Measurements from ENCODE around the gene NTSR1.

Gene NTSR1

DNA sequence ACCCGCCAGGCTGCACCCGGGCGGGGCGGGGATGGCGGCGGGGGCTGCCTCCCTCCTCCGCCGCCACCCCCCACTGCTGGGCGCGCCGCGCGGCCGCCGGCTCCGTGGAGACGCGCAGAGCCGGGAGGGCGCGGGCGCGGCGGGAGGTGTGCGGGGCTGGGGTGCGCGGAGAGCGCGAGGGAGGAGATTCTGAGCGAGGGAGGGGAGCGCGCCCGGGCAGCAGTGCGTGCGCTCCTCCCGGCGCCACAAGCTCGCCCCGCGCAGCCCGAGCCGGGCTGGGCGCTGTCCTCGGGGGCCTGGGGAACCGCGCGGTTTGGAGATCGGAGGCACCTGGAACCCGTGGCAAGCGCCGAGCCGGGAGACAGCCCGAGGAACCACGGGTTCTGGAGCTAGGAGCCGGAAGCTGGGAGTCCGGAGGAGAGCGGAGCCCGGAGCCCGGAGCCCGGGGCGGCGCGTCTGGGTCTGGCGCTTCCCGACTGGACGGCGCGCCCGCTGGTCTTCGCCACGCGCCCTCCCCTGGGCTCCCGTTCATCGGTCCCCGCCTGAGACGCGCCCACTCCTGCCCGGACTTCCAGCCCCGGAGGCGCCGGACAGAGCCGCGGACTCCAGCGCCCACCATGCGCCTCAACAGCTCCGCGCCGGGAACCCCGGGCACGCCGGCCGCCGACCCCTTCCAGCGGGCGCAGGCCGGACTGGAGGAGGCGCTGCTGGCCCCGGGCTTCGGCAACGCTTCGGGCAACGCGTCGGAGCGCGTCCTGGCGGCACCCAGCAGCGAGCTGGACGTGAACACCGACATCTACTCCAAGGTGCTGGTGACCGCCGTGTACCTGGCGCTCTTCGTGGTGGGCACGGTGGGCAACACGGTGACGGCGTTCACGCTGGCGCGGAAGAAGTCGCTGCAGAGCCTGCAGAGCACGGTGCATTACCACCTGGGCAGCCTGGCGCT is at the start of gene NTSR1:
TSS of gene NTSR1 (plus strand) at position 246 of the 946 bp plus-strand sequence. CDS start at position 618, 372 bp downstream.
- DNase-seq (ENCODE audit: low read depth): no peak

DNA sequence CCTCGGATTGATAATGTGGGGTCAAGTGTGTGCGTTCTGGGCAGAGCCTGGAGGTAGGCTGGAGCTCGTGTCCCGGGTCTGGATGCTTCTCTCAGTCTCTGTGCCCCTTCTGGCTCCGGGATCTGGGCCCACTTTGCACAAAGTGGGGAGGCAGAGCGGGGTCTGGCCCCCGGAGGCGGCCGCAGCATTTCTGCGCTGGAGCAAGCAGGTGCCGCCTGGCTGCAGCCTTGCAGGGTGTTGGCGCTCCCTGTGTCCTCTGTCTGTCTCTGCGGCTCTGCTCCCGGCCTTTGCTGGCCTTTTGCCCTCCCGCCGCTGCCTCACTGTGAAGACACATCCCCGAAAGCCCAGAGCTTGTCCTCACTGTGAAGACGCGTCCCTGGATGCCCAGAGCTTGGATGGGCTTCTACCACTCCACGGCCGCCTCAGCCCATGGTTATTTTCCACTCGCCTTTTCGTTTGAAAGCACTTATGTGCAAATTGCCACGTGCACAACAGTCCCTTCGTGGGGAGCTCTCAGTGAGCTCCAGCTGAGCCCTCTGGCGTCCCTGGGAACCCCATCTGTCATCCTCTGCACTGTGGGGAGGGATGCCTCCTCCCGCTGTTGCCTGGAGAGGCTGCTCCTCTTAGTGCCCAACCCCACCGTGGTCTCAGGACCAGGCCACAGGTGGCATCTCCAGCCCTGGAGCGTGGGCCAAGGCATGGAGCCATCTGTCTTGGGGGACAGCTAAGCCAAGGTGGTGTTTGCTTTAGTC is 49.0 kb upstream of the NTSR1 start:
- no peak for DNase-seq (ENCODE audit: low read depth)

DNA sequence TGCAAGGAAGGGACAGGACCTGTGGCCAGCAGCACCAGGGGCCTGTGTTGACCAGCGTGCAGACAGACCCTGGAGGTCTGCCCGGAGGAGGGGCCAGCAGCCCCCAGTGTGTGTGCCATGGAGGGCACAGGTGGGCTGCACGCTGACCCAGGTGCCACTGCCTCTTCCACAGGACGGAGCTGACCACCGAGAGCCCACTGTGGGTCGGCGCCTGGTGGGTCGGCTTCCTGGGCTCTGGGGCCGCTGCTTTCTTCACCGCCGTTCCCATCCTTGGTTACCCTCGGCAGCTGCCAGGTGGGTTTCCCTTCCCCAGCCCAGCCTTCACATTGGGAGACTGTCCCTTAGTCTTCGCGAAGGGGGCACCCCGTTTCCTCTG is 48.4 kb upstream of the NTSR1 start:
- no peak for DNase-seq (ENCODE audit: low read depth)

DNA sequence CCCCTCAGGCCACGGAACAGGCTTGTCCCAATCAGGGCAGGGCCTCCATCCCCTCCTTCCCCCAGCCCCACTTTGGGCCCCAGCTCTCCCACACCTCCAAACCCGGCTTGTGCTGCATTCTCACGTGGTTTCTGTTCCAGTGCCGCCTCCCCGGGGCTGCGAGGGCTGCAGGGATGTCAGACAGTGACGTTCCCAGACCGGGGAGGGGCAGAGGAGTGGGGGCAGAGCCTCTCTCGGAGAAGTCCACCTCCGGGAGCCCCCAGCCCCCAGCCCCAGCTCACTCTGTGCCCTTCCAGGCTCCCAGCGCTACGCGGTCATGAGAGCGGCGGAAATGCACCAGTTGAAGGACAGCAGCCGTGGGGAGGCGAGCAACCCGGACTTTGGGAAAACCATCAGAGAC is 47.9 kb upstream of the NTSR1 start:
- no peak for DNase-seq (ENCODE audit: low read depth)

DNA sequence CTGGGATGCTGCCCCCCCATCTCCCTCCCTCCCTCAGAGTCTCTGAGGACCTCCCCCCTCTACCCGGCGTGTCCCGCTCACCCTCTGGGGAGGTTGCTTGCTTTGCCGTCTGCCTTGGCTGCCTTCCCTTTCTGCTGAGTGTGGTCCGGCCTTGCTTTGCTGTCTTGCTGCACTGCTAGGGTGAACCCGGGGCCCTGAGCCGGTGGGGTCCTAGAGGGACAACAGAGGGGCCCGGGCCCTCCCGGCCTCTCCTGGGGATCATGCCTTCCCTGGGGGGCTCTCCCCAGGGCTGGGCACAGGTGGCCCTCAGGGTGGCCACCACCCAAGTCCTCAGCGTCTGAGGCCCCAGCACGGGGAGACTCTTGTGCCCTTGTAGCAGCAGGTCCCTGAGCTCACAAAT is 47.0 kb upstream of the NTSR1 start:
- DNase-seq (ENCODE audit: low read depth): no peak

DNA sequence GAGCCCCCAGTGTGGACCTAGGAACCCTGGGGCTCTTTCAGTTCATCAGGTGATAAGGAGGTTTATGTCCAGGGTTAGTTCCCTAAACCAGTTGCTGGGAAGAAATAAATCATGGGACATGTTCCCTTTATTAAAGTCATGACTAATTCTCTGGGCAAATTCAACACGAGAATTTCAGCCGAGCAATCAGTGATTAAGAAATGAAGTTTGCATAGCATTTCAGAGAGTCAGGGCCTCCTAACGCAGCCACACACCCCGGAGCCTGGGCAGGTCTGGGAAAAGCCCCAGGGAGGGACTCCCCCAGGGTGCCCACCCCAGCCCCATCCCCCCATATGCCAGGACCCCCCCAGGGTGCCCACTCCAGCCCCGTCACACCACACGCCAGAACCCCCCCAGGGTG is 46.2 kb upstream of the NTSR1 start:
- no peak for DNase-seq (ENCODE audit: low read depth)

DNA sequence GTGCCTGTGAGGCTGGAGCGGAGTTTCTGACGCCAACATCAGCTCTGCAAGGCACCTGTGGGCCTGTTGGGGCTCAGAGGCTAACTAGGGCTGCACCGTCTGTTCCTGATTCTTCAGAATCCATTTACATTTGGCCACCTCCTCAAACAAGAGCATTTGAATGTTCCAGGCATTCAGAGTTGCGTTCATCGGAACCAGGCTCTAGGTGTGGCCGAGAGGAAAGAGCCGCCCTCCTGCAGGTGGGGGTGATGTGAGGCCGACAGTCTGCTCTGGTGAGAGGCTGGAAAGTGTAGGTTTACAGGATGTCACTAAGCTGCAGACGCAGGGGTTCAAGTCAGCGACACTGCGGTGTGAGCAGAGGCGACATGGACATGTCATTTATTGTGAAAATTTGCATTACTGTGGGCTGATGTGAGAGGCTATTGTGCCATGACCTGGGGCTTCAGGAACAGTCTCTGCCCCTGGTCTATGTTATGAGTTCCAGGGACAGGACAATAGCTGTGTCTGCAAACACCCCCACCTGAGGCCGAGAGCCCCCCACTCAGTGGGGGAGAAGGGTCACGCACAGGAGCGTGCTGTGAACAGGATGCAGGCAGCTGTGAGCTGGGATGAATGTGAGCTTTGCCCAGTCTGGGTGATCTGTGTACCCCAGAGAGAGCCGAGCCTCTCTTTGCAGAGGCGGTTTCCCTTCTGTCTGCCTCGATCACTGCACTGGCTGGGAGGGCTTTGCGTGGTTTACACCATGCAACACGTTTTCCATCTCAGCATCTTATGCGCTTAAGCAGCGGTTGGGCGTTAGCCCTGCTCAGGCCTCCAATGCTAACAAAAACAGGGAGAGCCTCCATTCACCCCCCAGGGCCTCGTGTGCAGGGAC is 45.3 kb upstream of the NTSR1 start:
- DNase-seq (ENCODE audit: low read depth): no peak

DNA sequence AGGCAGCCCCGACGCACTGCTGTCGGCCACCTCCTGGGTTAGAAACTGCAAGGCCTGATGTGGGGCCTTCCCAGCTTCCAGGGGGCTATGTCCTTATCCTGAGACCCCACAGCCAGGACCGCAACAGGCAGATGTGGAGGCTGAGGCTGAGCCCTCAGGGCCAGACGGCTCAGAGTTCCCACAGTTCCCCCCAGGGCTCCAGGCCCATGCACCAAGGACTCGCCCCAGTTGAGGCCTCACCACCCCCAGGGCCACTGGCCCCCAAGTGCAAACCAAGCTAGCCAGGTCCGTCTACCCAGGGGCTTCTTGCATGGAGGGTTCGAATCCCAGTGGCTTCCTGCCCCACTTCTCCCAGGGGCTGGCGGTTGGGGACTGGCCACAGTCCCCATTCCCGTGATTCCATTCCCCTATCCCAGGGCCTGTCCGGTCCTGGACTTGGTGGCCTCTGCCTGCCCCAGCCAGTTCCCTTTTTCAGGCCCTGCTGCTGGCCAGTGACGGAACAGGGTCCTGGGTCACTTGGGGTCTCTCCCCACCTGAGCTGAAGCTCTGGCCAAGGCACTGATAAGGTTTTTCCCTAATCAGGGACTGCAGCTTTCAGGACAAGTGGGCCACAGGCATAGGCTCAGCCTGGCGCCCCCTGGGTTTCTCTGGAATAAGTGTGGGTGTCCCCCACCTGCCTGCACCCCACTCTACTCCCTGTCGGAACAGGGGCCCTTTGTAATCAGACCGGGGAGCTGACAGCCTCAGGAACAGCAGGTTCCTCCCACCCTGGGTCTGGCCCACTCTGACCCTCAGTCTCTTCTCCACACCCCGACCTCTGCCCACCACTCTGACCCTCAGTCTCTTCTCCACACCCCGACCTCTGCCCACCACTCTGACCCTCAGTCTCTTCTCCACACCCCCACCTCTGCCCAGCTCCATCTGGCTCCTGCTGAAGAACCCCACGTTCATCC is 44.3 kb upstream of the NTSR1 start:
- DNase-seq (ENCODE audit: low read depth): no peak

DNA sequence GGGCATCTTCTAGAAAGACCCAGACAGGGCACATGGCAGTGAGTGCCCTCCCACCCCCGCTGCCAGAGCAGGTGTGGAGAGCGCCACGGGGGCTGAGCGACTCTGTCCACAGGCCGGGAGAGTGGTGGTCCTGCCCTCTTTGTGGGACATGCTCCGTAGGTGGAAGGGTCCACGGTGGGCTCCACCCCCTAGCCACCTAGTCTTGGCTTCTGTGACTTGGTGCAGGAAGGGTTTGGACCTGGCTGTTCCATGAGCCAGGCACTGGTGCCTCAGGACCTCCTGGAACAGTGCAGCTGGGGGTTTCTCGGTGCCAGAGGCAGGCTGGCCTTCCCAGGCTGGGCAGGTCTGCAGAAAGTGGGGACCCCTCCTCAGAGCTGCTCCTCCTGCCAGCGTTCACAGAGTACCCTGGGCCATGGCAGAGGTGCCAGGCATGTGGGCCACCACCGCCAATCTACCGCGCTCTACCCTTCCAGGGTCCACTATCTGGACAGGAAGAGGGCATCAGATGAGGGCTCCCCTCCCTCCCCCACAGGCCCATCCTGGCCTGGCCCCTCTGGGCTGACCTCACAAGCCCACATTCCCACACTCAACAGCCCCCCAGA is 43.4 kb upstream of the NTSR1 start:
- no peak for DNase-seq (ENCODE audit: low read depth)

DNA sequence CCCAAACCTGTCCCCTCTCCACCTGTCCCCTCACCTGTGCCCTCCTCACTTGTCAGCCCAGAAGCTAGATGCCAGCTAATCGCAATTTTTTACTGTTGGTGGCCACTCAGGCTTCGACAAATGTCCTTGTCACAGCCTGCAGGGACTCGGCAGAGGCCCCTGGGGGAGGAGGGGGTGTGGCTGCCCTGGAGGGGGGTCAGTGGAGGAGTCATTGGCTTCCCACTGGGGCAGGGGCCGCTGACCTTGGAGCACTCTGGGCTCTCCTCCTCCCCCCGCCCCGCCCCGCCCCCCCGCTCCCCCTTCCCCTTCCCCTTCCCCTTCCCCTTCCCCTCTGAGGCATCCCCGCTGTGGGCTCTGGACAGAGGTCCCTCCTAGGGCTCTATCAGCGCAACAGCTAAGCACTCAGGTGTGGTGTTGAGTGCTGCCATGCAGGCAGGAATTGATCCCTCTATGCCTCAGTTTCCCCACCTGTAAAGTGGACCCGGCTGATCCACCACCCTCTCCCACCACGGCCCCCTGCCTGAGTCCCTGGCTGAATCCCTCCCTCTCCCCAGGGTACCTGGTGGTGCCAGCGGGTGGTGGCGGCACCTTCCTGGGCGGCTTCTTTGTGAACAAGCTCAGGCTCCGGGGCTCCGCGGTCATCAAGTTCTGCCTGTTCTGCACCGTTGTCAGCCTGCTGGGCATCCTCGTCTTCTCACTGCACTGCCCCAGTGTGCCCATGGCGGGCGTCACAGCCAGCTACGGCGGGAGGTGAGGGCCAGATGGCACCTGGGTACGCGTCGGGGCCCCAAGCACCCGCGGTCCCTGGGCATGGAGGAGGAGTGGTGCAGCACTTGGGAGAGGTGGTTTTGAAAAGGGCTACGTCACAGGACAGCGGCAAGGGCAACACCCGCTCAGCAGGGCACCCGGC is 42.6 kb upstream of the NTSR1 start:
- no peak for DNase-seq (ENCODE audit: low read depth)

DNA sequence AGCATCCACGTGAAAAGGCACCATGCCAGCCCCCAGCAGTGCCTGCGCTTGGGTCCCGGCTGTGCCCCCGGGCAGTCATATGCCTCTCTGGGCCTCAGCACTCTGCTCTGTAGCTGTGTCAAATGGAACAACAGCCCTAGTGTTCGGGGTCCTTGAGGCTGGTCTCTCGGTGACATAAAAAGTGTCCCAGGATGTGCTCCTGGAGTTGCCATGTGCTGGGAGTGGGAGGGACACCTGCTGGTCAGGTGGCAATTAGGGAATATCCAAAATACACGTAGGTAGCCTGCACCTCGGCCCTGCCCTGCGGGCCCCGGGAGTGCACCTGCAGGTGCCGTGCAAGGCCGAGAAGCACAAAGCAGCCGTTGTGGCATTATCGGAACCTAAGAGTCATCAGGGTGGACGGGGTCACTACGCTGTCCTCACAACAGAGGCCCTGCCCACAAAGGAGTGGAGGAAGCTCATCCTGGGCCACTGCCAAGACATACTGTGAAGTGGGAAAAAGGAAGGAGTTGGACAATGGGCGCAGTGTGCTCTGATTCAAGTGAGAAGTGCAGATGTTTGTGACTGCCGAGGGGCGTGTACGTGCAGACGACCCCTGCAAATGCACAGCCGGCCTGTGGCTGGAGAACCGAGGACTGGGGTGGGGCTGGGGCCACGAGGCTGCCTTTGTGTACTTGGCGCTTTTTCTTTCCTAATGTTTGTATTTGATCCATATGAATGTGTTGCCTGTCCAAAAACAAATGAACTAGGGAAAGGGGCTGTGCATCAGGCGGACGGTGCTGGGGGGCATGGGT is 41.7 kb upstream of the NTSR1 start:
- DNase-seq (ENCODE audit: low read depth): no peak

DNA sequence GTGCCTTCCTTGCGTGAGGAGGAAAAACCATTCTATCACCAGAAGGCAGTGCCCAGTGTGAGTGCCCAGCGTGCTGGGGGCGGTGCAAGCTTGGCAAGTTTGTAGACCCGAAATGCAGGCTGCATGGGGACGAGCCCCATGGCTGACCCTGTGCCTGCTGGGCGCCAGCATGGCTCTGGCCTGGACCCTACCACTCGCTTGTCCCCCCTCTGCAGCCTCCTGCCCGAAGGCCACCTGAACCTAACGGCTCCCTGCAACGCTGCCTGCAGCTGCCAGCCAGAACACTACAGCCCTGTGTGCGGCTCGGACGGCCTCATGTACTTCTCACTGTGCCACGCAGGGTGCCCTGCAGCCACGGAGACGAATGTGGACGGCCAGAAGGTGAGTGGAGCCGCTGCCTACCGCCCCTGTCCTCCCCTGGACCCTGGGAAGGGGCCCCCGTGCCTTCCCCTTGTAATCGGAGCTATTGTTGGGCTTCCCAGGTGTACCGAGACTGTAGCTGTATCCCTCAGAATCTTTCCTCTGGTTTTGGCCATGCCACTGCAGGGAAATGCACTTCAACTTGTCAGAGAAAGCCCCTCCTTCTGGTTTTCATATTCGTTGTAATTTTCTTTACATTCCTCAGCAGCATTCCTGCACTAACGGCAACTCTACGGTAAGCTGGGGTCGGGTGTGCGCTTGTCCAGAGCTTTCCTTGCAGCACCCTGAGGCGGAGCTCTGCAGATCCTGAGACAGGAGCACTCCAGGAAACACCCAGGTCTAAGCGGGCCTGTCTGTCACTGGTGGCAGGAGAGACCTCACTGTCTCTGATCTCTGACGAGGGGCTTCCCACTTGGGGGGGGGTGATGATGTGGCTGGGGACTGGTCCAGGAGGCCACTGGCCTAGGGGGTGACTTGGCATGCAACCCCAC is 40.9 kb upstream of the NTSR1 start:
- no peak for DNase-seq (ENCODE audit: low read depth)

DNA sequence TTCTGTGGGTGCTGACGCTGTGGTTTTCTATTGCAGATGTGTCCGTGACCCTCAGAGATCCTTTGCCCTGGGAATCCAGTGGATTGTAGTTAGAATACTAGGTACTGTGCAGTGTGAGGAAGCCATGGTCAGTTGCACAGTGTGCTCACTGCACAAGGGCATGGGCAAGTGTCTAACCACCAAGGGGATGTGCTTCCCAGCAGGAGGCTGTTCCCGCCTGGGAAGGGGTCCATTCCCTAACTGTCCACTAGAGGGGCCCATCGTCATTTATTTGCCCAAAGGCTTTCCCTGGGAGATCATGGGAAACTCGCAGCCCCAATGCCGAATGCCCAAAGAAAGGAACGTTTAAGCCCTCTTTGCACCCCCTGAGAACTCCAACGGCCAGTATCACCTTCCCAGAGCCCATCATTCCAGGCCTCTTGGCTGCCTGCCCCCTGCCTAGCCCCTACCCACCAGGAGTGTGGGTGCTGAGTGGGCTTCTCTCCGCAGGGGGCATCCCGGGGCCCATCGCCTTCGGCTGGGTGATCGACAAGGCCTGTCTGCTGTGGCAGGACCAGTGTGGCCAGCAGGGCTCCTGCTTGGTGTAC is 40.1 kb upstream of the NTSR1 start:
- DNase-seq (ENCODE audit: low read depth): no peak

DNA sequence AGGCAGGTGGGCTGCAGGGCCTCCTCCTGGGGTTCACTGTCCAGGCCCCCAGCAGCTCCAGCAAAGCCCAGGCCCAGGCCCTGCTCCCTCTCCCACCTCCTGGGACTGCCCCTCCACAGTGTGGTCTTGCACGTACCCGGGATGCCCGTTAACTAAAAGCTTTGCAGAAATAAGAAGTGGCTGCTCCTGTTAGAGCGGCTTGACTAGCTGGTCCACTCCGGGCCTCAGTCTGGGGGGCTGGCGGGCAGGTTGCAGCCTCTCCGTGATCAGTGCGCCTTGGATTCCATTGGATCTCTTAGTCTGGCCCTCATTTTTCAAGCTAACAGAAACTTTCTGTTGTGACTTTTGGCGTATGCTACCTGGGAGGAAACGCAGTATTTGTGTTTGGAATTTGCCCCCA is 39.4 kb upstream of the NTSR1 start:
- DNase-seq (ENCODE audit: low read depth): no peak

DNA sequence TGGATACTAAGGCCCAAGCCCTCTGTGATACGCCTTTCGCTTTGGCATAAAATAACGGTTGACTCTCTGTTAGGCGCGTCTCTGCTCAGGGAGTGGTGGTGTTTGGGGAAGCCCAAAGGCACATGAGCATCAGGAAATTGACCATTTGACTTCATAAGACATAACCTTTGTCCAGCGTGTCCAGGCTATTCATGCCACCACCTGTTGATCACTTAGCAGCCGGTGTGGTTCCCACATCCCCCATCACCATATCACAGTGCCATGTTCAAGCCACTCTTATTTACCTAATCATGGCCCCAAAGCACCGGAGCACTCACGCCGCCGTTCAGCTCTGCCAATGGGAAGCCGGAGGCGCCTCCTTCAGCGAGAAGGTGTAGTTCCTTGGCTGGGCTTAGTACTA is 38.5 kb upstream of the NTSR1 start:
- DNase-seq (ENCODE audit: low read depth): no peak

DNA sequence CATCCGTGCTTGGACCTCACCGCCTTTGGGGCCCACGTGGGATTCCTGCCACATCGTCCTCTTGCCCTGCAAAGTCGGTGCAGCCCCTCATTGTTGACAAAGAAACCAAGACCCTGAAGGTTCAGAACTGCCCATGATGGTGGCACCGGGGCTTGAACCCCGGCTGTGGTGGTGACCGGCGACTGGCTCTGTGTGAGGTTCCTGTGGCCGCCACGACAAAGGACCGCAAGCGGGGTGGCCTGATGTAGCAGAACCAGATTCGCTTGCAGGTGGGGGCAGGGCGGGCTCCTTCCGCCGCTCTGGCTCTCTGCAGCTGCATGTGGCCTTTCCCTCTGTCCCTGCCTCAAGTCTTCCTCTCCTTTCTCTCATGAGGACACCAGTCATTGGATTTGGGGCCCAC is 37.6 kb upstream of the NTSR1 start:
- DNase-seq (ENCODE audit: low read depth): no peak

DNA sequence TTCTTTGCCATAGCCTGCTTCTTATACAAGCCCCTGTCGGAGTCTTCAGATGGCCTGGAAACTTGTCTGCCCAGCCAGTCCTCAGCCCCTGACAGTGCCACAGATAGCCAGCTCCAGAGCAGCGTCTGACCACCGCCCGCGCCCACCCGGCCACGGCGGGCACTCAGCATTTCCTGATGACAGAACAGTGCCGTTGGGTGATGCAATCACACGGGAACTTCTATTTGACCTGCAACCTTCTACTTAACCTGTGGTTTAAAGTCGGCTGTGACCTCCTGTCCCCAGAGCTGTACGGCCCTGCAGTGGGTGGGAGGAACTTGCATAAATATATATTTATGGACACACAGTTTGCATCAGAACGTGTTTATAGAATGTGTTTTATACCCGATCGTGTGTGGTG is 36.9 kb upstream of the NTSR1 start:
- DNase-seq (ENCODE audit: low read depth): no peak
